ENCODE data around the gene HPCA.

DNA sequence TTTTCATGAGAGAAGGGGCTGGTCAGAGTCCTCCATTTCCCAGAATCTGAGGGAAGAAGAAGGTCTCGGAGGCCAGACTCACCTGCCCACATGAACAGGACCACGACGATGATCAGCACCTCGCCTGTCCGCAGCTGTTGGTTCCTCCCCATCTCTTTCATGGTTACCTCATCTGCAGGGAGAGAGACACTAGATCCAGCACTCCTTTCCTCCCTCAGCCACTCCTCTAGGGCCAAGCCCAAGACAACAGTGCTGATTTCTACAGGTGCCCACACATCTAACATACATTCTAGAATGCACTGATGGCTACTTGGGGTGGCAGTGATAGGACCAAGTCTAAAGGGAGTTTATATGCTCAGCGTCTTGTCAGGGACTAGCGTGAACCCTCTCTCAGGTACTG is 18.6 kb upstream of the HPCA start:
- TF ChIP-seq REST (IDR thresholded peaks at IDR 0.05; ENCODE audit: low read depth) (no peak), CEBPB (IDR thresholded peaks at IDR 0.05) (no peak), TEAD4 (IDR thresholded peaks at IDR 0.05) (no peak), EP300 (IDR thresholded peaks at IDR 0.05; ENCODE audit: borderline replicate concordance) (no peak), ZBTB7A (IDR thresholded peaks at IDR 0.05; ENCODE audit: low read depth) (no peak), RAD21 (IDR thresholded peaks at IDR 0.05; ENCODE audit: low read depth) (no peak), CREB1 (IDR thresholded peaks at IDR 0.05; ENCODE audit: low read depth) (no peak), TAF1 (IDR thresholded peaks at IDR 0.05; ENCODE audit: low read depth) (no peak), TCF12 (IDR thresholded peaks at IDR 0.05; ENCODE audit: low read depth) (no peak), MAX (IDR thresholded peaks at IDR 0.05) (no peak), FOXM1 (IDR thresholded peaks at IDR 0.05; ENCODE audit: borderline replicate concordance, low read depth) (no peak), NFIC (IDR thresholded peaks at IDR 0.05) (no peak), YY1 (IDR thresholded peaks at IDR 0.05; ENCODE audit: low read depth) (no peak)
- TF ChIP-seq, protein P1, sequence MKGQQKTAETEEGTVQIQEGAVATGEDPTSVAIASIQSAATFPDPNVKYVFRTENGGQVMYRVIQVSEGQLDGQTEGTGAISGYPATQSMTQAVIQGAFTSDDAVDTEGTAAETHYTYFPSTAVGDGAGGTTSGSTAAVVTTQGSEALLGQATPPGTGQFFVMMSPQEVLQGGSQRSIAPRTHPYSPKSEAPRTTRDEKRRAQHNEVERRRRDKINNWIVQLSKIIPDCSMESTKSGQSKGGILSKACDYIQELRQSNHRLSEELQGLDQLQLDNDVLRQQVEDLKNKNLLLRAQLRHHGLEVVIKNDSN (IDR thresholded peaks at IDR 0.05), result no peak

Data from Ishikawa (cell line).